Spleen (tissue), 11 donors: ENCODE data around the gene UACA. TPM values are rescaled to one million over a fixed set of nuclear protein-coding genes. Genes with fewer than 3 reads are reported as not detected.

ENCODE experiments used
- DNase-seq: peaks from one replicate; pipeline ENCODE4 v3.0.0-alpha.2; 2020
- H3K27ac ChIP-seq, 8 donors: fragments of 200-600 bp; sonication (generic) in 7 of 8; 1 replicate in 4 of 8; 2 replicates in 4 of 8; pipeline versions ENCODE4 v1.5.0 to v1.8.0; 2016 to 2021; ENCODE audit warnings: inconsistent platforms in 4 of 8, mild to moderate bottlenecking in 4 of 8, moderate library complexity in 1 of 8
- H3K27me3 ChIP-seq, 7 donors: fragments of 200-600 bp; sonication (generic) in 6 of 7; replicated peaks in 1 of 7; 1 replicate in 4 of 7; 2 replicates in 3 of 7; pipeline versions ENCODE4 v1.5.0 to v1.8.0; 2016 to 2021; ENCODE audit warnings: inconsistent platforms in 3 of 7, mild to moderate bottlenecking in 1 of 7
- H3K36me3 ChIP-seq, 6 donors: fragments of 200-600 bp; sonication (generic) in 5 of 6; 1 replicate in 4 of 6; 2 replicates in 2 of 6; pipeline versions ENCODE4 v1.5.0 to v1.8.0; 2016 to 2021; ENCODE audit warnings: inconsistent platforms in 2 of 6
- H3K4me1 ChIP-seq, 6 donors: fragments of 200-600 bp; sonication (generic) in 5 of 6; 1 replicate in 3 of 6; 2 replicates in 3 of 6; pipeline versions ENCODE4 v1.5.0 to v1.8.0; 2016 to 2021; ENCODE audit warnings: inconsistent platforms in 3 of 6
- H3K4me3 ChIP-seq, 8 donors: fragments of 200-600 bp; sonication (generic) in 7 of 8; 1 replicate in 4 of 8; 2 replicates in 4 of 8; pipeline versions ENCODE4 v1.5.0 to v1.8.0; 2016 to 2021; ENCODE audit warnings: inconsistent platforms in 4 of 8, mild to moderate bottlenecking in 4 of 8, moderate library complexity in 2 of 8
- H3K9me3 ChIP-seq, 8 donors: fragments of 200-600 bp; sonication (generic) in 7 of 8; 1 replicate in 4 of 8; 2 replicates in 4 of 8; pipeline versions ENCODE4 v1.5.0 to v1.8.0; 2016 to 2021; ENCODE audit warnings: inconsistent platforms in 4 of 8
- CTCF ChIP-seq, 11 experiments: fragments of 200-600 bp in 7 of 11; fragments of 450-650 bp in 4 of 11; sonication (generic) in 4 of 11; IDR thresholded peaks in 8 of 11; conservative IDR thresholded peaks in 3 of 11; 1 replicate in 7 of 11; 2 replicates in 4 of 11; pipeline versions ENCODE4 v1.4.0 to v1.8.0; 2016 to 2021; ENCODE audit warnings: antibody characterized with exemption in 11 of 11, inconsistent platforms in 4 of 11, mild to moderate bottlenecking in 1 of 11
- POLR2A ChIP-seq, 3 donors: fragments of 450-650 bp; IDR thresholded peaks; one replicate each; pipeline ENCODE4 v1.5.1; 2017; ENCODE audit warnings: antibody characterized with exemption in 3 of 3, mild to moderate bottlenecking in 1 of 3
- POLR2AphosphoS5 ChIP-seq, 3 donors: sonication (generic); formaldehyde crosslinking; IDR thresholded peaks; one replicate each; pipeline ENCODE4 v1.5.1; 2017; ENCODE audit warnings: antibody characterized with exemption in 3 of 3
- WGBS, 5 donors: extraction: QIAGEN DNeasy Blood & Tissue Kit in 3 of 5; methylation state at CpG; one replicate each; pipeline versions ENCODE4 v1.1.5 to v1.1.7; 2013 to 2018; 5-methylcytosine and 5-hydroxymethylcytosine counted together
- intact Hi-C: fragments of 100-400 bp; cut with DNase I; formaldehyde crosslinking; loops from one replicate; pipeline ENCODE4 v1.15.0; 2023; ENCODE audit warnings: low total_unique reads
- polyA plus RNA-seq, 3 donors: library from polyadenylated mRNA; stranded (reverse); fragments of 200-250 nt; gene quantifications; one replicate each; pipeline ENCODE4 v1.2.1, GENCODE V29; 2013
- total RNA-seq, 7 donors: library from RNA; depleted of rRNA in 3 of 7; stranded (reverse); fragments of >200 nt in 3 of 7; fragmentation: NEBNext Ultra II Directional in 4 of 7; extraction: Animal tissue kit (Norgen Biotek cat#: 25700) in 4 of 7; gene quantifications; one replicate each; pipeline versions ENCODE4 v1.1.0 to v1.2.1, GENCODE V29; 2016 to 2021
- donor health status: healthy with polysubstance abuse.
- donor health status: DM: no; HTN: no; CAD: no; lungs with moderate emphysema.
- donor health status: DM: no; HTN: no; CAD: no.
- donor health status: Bipolar disorder and iron deficiency.
- donor health status: healthy.
- donor health status: DM: no; HTN: no; CAD: no.
- donor health status: DM: yes; HTN: yes; CAD: no.

The UACA gene
- total and polyA plus RNA-seq, 10 donors: 21.9 to 113 (median 78.6) TPM

- no peak for DNase-seq
- intact Hi-C loops: no loop called here
- Histone ChIP-seq H3K36me3 (no peaks in the 10 kb centered on the region), H3K9me3 (no peaks in the 10 kb centered on the region), H3K27me3 (no peaks in the 10 kb centered on the region), H3K4me1 (peaks cover 0 to 71% (median 15%) of the 10 kb centered on the region in 6 donors), H3K27ac (peak overlapping the region in 7 of 8 donors; percentile 30 to 71 (median 45)), H3K4me3 (peak overlapping the region in 2 of 8 donors; percentile 3 to 42)
- no peak for TF ChIP-seq CTCF (IDR thresholded peaks at IDR 0.05 in 8 of 11, conservative IDR thresholded peaks at IDR 0.05 in 3 of 11)
- no peak for TF ChIP-seq POLR2AphosphoS5 (IDR thresholded peaks at IDR 0.05)
- no peak for TF ChIP-seq POLR2A (IDR thresholded peaks at IDR 0.05)
- WGBS, 5 donors: 62 to 87% (median 75%) methylated on average over 2 of the region's 2 CpGs
Measured at GRCh38 chr15:70702584-70702983, 60.8 kb downstream of the UACA start.

- intact Hi-C loops: no loop called here
- Histone ChIP-seq H3K9me3 (no peaks in the 10 kb centered on the region), H3K27ac (peak overlapping the region in 7 of 8 donors; percentile 30 to 71 (median 45)), H3K36me3 (no peaks in the 10 kb centered on the region), H3K27me3 (no peaks in the 10 kb centered on the region), H3K4me1 (peaks cover 0 to 71% (median 15%) of the 10 kb centered on the region in 6 donors), H3K4me3 (peak overlapping the region in 2 of 8 donors; percentile 3 to 42)
- TF ChIP-seq CTCF (IDR thresholded peaks at IDR 0.05 in 8 of 11, conservative IDR thresholded peaks at IDR 0.05 in 3 of 11) (no peak), POLR2AphosphoS5 (IDR thresholded peaks at IDR 0.05) (peak in 1 of 3 donors; percentile 25), POLR2A (IDR thresholded peaks at IDR 0.05) (peak in 1 of 3 donors; percentile 47)
- DNase-seq: no peak
- WGBS, 5 donors: 66 to 86% (median 68%) methylated on average over 9 of the region's 9 CpGs
Measured at GRCh38 chr15:70701891-70702568, 61.3 kb downstream of the UACA start.

GRCh38 chr15:70701171-70701570 is 62.2 kb downstream of the UACA start:
- no peaks in the 10 kb centered on the region for H3K9me3 ChIP-seq
- 63 to 82% (median 74%) methylated on average over 2 of the region's 2 CpGs for WGBS, 5 donors
- no peaks in the 10 kb centered on the region for H3K27me3 ChIP-seq
- TF ChIP-seq CTCF (IDR thresholded peaks at IDR 0.05 in 8 of 11, conservative IDR thresholded peaks at IDR 0.05 in 3 of 11) (no peak), POLR2AphosphoS5 (IDR thresholded peaks at IDR 0.05) (no peak), POLR2A (IDR thresholded peaks at IDR 0.05) (no peak)
- H3K4me1 ChIP-seq: peaks cover 0 to 71% (median 15%) of the 10 kb centered on the region in 6 donors
- intact Hi-C loops: no loop called here
- H3K27ac ChIP-seq: peak overlapping the region in 6 of 8 donors; percentile 5 to 71 (median 52)
- no peaks in the 10 kb centered on the region for H3K36me3 ChIP-seq
- DNase-seq: no peak
- peak overlapping the region in 1 of 8 donors; percentile 42 for H3K4me3 ChIP-seq

GRCh38 chr15:70699890-70700289 is 63.5 kb downstream of the UACA start:
- DNase-seq: no peak
- no peak for TF ChIP-seq POLR2A (IDR thresholded peaks at IDR 0.05)
- TF ChIP-seq CTCF (IDR thresholded peaks at IDR 0.05 in 8 of 11, conservative IDR thresholded peaks at IDR 0.05 in 3 of 11): no peak
- no peak for TF ChIP-seq POLR2AphosphoS5 (IDR thresholded peaks at IDR 0.05)
- H3K27ac ChIP-seq: peak overlapping the region in 5 of 8 donors; percentile 6 to 69 (median 40)
- no peaks in the 10 kb centered on the region for H3K9me3 ChIP-seq
- no peaks in the 10 kb centered on the region for H3K36me3 ChIP-seq
- H3K27me3 ChIP-seq: no peaks in the 10 kb centered on the region
- intact Hi-C loops: no loop called here
- no peak overlapping the region for H3K4me3 ChIP-seq
- peaks cover 0 to 65% (median 15%) of the 10 kb centered on the region in 6 donors for H3K4me1 ChIP-seq
